Endometrial microvascular endothelial cells (primary cell): ENCODE results near the gene MCM3. TPM values are rescaled to one million over a fixed set of nuclear protein-coding genes. Genes with fewer than 3 reads are reported as not detected.

Source experiments
- in situ Hi-C: cut with HindIII; loops from 2 replicates; pipeline ENCODE4 v1.10.0; 2017; ENCODE audit warnings: low sequenced_read_pairs, low pct_unique_long_range_greater_than_20kb; ENCODE audit errors: inconsistent ontology term
- total RNA-seq: library from RNA; depleted of rRNA; stranded (reverse); fragments of >200 nt; gene quantifications from one replicate; pipeline ENCODE4 v1.2.3, GENCODE V29; 2015; ENCODE audit errors: inconsistent ontology term

MCM3 gene
- total RNA-seq, 1 donor from 2014 or later = 147 TPM

DNA sequence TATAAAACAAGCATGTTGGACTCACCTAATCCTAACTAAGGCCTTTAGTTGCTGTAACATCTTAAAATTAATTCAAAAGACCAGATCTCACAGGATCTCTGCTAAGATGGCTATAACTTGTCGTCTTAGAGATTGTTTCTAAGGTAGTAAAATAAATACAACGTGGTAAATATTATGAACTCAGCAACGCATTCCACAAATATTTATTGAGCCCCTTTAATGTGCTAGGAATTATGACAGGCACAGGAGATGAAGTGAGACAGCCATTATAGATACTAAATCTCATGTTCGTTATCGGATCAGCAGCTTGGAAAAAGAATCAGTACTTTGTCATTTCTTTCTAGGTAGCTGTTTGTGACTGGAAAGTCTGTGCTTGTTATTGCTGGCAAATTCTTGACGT lies 20.9 kb upstream of the MCM3 start:
- in situ Hi-C loops = no loop called here

DNA sequence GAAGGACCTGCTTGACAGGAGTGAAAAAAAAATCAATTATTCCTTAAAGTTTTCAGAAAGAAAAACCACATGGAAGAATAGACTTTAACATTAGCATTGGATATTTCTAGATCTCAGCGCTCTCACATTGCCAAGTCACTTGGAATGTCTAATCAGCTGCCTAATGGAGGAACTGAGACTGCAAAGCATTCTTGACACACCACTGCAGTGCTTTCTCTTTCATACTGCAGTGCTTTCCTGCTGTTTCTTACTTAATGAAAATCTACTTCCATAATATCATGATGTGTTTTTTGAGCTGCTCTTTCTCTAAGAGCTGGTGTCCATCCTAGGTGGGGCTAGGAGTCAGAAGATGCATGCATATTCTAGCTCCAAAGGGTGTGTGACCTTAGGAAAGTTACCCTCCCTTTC lies 20.4 kb upstream of the MCM3 start:
- in situ Hi-C loops = no loop called here

DNA sequence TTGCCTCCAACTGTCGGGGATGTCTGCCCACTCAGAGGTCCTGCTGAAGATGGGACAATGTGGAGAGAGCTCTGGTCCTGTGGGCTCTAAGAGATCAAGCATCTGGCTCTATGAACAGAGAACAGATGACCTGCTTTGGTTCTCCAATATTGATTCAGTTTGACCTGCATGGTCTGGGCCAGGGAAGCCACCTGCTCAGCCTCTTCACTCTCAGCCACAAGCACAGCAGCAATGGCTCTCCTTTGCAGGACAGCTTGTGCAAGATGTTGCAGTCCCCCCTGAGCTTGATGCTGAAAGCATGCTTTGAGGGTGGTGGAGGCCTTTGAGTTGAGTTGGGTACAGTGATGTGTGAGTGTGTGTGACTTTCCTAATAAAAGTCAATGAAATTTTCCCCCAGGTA lies 18.6 kb upstream of the MCM3 start:
- in situ Hi-C loops = no loop called here

DNA sequence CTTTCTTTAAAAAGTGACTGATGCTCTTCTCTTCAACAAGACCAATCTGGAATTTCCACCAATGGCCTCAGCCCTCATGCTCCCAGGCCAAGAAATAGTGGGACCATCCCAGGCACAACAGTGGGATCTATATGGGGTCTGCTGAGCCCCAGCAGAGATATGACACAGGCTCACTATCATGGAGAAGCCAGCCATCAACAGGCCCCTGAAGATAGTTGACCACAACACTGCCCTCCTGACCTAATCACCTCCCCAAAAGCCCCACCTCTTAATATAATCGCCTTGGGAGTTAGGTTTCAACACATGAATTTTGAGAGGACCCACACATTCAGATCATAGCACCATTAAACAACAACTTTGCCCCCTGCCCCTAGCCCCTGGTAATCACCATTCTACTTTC lies 16.8 kb upstream of the MCM3 start:
- in situ Hi-C loops = no loop called here

DNA sequence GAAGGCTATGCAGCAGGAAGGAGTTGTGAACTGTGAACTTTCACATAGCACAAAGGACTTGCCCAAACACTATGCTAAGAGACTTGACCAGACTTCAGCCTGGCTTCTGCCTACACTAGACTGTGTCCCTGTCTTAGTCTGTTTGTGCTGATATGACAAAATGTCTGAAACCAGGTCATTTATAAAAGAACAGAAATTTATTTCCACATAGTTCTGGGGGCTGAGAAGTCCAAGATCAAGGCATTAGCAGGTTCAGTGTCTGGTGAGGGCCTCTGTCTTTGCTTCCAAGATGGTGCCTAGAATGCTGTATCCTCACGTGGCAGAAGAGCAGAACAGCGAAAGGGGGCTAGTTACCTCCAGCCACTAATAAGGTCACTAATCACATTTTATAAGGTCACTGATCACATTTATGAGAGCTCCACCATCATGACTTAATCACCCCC lies 16.0 kb upstream of the MCM3 start:
- in situ Hi-C loops = no loop called here

DNA sequence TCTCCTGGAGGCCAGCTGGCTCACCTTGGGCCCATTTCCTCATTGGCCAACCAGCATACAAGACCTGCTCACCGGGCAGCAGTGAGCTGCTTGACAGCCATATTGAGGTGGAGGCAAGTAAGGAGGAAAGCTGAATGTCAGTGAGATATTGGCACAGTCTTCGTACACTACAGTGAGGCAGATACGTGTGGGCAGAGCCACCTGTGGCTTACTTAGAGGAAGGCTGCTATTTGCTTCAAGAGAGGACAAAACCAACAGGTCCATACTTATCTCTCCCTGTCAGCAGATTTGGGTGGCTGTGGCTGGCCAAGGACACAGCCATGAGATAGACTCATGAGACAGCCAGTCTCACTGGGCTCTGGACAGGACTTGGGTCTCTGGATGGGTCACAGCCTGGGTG lies 15.1 kb upstream of the MCM3 start:
- in situ Hi-C loops = loop anchor here (25.0 kb wide), 1 partner anchor 88 kb away; no protein-coding TSS in a partner anchor

DNA sequence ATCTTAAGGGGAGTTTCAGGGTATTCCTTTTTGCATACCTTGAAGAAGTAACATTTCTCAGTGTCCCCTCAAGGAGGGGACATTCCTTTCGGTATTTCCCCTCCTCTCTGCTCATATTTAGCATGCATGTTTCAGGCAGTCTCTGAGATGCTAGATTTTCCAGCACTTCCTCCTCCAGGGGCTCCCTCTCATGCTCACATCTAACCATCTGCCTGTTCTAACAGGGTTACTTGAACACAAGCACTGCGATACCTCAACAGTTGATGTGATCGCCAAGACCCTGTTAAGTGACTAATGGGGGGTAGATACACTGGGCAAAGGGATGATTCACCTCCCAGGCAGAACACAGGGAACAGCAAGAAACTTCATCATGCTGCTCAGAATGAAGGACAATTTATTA lies 12.9 kb upstream of the MCM3 start:
- in situ Hi-C loops = loop anchor here (25.0 kb wide), 1 partner anchor 90 kb away; no protein-coding TSS in a partner anchor

DNA sequence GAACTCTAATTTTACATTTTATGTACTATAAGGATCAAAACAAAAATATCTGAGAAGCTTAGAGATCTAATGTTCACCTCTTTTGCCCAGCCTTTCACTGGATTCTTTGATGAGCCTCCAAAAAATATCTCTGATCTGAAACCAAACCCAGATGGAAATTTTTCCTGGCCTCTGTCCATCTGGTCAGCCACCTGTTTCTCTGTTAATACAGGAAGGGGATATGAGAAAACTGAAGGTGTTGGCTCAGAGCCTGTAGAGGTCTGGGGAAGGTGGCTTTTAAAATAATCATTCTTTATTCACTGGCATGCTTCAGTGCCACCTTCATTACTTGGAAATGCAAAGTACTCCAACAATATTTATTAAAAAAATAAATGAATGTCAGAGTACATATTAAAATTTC lies 8.5 kb upstream of the MCM3 start:
- in situ Hi-C loops = loop anchor here (25.0 kb wide), 1 partner anchor 94 kb away; no protein-coding TSS in a partner anchor

DNA sequence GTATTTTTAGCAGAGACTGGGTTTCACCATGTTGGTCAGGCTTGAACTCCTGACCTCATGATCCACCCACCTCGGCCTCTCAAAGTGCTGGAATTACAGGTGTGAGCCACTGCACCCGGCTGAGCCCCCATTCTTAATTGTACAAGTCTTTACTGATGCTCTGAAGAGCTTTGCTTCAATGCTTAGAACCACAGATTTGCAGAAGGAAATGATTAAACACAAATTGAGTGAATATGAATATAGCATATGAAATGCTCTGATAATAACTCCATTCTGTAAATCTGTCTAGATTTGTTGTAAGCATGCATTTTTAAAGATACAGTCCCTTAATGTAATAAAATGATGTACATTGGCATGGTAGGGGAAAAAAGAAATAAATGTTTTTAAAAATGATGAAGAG lies 4.3 kb upstream of the MCM3 start:
- in situ Hi-C loops = loop anchor here (25.0 kb wide), 1 partner anchor 98 kb away; no protein-coding TSS in a partner anchor

DNA sequence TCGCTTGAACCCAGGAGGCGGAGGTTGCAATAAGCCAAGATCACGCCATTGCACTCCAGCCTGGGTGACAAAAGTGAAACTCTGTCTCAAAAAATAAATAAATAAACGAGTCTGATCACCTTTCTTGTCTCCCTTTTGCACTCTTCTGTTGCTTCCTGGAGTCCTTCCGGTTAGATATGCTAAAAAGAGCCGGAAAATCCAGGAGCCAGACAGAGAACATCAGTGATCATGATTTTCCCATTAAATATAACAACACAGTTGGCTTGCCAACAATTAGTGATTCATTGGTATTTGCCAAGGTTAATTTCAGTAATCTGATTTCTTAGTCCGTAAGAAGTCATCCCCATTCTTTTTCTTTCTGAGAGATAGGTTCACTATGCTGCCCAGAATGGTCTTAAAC lies 3.7 kb upstream of the MCM3 start:
- in situ Hi-C loops = loop anchor here (25.0 kb wide), 1 partner anchor 99 kb away; no protein-coding TSS in a partner anchor

DNA sequence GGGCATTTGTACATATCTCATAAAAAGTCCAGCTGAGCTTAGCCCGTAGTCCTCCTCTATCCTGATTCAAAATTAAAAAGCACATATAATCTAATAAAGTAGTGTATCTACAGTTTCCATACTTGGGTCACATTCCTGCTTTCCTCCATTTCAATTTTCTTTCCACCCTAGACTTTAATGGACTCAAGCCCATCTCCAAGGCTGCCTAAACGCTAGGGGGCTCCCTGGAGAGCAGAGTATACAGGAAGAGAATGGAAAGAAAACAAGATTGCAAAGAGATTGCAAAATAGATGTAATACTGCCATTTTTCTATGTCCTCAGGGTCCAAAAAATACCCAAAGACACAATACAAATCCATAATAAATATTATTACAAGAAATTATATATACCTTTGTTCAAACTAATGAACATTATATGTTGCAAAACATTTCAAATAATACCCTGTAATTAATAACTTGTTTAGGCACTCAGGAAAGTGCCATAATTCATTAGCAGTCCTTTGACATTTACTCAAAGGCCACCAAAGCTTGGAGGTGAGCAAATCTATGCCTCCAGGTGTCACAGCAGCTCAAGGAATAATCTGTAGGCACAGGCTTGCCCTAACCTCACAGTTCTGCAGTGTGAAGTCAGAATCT lies 2.4 kb upstream of the MCM3 start:
- in situ Hi-C loops = loop anchor here (25.0 kb wide), 1 partner anchor 100 kb away; no protein-coding TSS in a partner anchor

DNA sequence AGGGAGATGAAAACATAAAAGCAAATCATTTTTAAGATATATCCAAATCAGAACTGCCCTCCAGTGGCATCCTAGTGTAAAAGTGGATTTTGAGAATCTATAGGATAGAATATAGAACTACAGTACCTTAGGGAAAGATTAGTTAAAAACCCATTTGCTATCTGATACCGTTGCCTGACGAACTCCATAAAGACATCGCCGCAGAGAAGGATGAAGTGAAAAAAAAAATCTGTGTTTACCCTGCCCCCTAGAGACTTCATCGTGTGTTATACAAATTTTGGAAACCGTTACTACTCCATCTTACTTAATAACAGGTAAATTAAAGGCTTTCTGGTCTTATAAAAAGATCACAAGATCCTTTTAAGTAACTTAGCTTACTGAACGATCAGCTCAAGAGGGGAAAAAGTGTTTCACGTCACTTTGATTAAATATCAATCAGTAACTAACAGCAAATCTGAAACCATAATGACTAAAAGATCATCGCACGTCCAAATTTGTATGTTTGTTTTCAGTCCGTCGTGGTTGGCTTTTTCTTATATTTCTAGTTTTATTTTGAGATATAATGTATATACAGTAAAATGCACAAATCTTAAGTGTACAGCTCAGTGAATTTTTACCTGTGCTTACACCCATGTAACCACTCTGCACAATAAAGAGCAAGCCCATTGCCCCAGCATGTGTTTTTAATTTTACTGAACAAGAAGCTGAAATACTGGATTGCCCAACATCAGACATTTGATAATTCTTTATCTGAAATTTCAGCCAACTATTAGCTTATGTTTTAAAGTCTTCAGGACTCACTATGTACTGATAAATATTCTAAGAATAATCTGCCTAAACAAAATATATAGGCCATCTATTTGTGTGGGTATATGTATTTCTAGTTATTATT lies 881 bp upstream of the MCM3 start:
- in situ Hi-C loops = loop anchor here (25.0 kb wide), 1 partner anchor 102 kb away; no protein-coding TSS in a partner anchor

DNA sequence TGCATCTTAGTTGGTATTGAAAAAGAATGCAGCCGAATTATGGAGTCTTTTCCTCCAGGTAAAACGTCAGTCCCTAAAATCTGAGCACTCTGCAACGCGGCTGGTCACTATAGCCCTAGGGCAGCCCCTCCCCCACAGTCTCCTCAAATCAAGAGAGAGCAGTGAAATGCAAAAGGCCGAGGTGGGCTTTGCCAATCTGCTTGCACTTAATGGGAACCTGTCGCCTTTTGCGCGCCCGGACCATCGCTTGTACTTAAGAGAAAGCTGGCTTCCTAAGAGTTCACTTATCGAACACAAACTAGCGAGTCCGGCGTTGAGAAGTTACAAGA lies 447 bp downstream of the MCM3 start:
- in situ Hi-C loops = loop anchor here (25.0 kb wide), 1 partner anchor 103 kb away; no protein-coding TSS in a partner anchor

DNA sequence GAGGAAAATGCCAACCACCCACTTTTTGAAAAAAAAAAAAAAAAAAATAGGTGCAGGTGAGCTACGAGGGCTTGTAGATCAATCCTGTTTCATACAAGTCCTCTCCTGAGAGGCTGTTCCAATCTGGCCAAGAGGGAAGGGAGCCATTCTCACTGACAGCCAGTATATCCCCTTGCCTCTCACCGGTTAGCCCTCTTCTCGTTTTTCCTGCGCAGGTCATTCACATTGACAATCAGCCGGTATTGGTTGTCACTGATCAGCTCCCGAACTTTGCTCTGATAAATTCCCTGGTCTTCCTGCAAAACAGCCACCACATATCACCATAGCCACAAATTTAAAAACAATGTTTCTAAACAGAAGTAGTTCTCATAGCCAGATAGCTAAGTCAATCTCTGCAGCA lies 1.4 kb downstream of the MCM3 start:
- in situ Hi-C loops = loop anchor here (25.0 kb wide), 1 partner anchor 104 kb away; no protein-coding TSS in a partner anchor

DNA sequence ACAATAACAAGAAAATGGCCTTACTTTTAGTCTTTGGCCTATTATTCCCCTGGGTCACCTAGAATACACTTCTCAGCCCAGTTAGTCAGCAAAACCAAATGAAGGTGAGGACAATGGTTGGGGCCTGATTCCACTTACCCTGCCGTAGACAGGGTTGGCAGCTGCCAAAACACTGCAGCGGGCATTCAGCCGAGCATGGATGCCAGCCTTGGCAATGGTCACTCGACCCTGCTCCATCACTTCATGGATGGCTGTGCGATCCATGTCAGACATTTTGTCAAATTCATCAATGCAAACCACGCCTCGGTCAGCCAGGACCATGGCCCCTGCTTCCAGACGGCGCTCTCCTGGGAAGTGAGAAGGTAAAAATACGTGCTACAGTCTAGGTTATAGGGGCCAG lies 8.4 kb downstream of the MCM3 start:
- in situ Hi-C loops = loop anchor here (25.0 kb wide), 1 partner anchor 111 kb away; no protein-coding TSS in a partner anchor

DNA sequence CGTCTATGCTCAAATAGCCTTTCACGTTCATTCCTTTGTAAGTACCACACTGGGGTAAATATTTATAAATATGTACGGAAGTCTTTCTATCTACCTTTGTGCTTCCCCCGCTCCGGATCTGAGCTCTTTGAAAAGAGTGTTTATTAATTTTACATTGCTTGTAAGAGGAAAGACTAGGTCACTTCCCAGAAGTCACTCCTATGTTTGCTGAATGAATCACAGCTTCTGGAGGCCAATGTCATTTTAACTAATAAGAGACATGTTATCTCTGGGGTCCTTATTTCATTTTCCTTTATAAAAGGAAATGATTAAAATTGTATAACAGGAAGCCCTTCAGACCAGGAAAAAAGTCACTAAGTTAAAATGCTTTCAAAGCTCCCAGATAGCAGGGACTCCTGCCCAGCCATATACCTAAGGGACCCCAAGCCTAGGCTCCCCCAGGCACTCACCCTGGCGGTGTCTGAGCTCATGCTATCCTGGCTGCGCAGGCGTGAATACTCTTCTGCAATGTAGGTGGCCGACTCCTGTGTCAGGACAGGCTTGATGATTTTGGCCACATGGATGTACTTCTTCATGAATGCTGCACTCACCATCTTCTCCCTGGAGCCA lies 12.6 kb downstream of the MCM3 start:
- in situ Hi-C loops = loop anchor here (25.0 kb wide), 1 partner anchor 390 kb away; the partner anchor contains the start of gene TMEM14A

DNA sequence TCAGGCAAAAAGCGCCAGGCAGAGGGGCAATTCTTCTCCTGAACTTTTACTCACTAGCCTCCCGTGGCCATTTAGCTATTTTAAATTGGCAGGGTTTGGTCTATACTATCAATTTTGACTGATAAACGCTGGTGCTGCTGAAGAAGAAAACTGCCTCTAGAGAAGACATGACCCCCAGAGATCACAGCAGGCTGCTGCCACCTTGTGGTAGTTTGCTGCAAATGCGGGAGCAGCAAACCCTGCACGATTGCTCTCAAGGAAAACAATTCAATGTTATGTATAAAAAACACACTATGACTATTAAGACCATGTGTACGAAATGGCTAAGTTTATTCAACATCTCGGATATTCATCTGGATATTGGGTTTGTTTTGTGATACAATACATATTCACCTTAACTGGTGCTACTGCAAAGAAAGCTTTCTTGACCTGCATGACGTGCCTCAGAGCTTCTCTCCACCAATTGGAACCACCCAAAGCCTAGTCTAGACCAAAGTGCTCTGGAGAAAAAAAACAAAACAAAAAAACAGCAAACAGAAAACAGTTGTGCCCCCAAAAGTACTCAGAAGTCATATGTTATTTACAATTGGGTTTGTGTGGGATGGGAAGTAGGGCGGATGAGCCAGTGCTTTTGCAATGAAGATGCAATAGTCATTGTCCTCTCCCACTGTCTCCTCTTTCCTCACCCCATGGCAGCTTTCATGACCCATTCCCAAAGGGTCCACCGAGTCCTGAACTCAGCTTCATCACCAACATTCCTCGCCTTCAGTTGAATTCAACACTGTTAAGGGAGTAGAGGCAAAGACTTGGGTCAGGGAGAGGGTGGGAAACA lies 20.6 kb downstream of the MCM3 start:
- in situ Hi-C loops = loop anchor here (25.0 kb wide), 1 partner anchor 398 kb away; the partner anchor contains the start of gene TMEM14A

DNA sequence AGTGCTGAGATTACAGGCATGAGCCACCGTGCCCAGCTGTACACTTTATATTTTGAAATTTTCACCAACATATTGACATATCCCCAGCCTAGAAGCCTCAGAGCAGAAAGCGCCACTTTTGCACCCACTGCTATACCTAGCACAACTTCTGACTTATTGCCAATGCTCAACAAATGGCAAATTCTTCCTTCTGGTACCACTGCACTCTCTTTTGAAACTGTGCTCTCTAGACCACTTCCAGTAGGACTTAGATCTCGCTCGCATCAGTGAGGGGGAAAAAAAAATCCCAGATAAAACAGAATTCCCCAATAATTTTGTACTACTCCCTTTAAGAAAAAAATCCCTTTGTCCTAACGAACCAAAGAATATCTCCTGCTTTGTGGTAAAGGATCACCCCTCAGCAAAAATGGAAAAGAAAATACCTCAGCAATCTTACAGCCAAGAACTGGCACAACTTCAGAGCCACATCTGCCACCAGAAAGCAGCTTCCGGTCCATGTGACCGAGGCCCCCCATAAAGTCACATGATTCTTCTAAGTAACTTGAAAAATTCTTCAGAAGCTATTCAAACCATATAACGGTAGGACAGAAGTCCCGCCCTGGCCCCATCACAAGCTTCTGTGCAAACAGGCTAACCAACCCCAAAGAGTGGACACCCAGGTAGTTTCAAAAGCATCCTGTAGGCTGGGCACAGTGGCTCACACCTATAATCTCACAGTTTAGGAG lies 21.8 kb downstream of the MCM3 start:
- in situ Hi-C loops = loop anchor here (25.0 kb wide), 1 partner anchor 400 kb away; the partner anchor contains the start of gene TMEM14A
